ENCODE results near the gene SPINK4.

SPINK4 gene

GRCh38 chr9:33229359-33230114, 10.4 kb upstream of the SPINK4 start:
- DNase-seq = no peak

GRCh38 chr9:33230756-33231622, 9.0 kb upstream of the SPINK4 start:
- DNase-seq = no peak

- DNase-seq = no peak
Measured at GRCh38 chr9:33231623-33231942, 8.4 kb upstream of the SPINK4 start.

GRCh38 chr9:33232815-33233214, 7.2 kb upstream of the SPINK4 start:
- DNase-seq = no peak

- no peak for DNase-seq
Measured at GRCh38 chr9:33233626-33234342, 6.2 kb upstream of the SPINK4 start.

- no peak for DNase-seq
Measured at GRCh38 chr9:33234511-33235467, 5.2 kb upstream of the SPINK4 start.

- no peak for DNase-seq
Measured at GRCh38 chr9:33236571-33236970, 3.4 kb upstream of the SPINK4 start.

- no peak for DNase-seq
Measured at GRCh38 chr9:33241298-33241697, 1.3 kb downstream of the SPINK4 start.

- no peak for DNase-seq
Measured at GRCh38 chr9:33242609-33243134, 2.7 kb downstream of the SPINK4 start.

GRCh38 chr9:33244137-33244784, 4.3 kb downstream of the SPINK4 start:
- no peak for DNase-seq

- DNase-seq = no peak
Measured at GRCh38 chr9:33245341-33245740, 5.4 kb downstream of the SPINK4 start.

- no peak for DNase-seq
Measured at GRCh38 chr9:33246269-33246860, 6.4 kb downstream of the SPINK4 start.

- no peak for DNase-seq
Measured at GRCh38 chr9:33248606-33249005, 8.6 kb downstream of the SPINK4 start.

GRCh38 chr9:33249087-33249658, 9.2 kb downstream of the SPINK4 start:
- DNase-seq = no peak

GRCh38 chr9:33249983-33250382, 10.0 kb downstream of the SPINK4 start:
- no peak for DNase-seq

GRCh38 chr9:33250458-33250995, 10.6 kb downstream of the SPINK4 start:
- no peak for DNase-seq

- DNase-seq = no peak
Measured at GRCh38 chr9:33254211-33254610, 14.2 kb downstream of the SPINK4 start.

GRCh38 chr9:33255014-33255413, 15.0 kb downstream of the SPINK4 start:
- DNase-seq = no peak

- no peak for DNase-seq
Measured at GRCh38 chr9:33255471-33255870, 15.5 kb downstream of the SPINK4 start.

- no peak for DNase-seq
Measured at GRCh38 chr9:33256236-33256635, 16.3 kb downstream of the SPINK4 start.
